ENCODE data around the gene ANXA6. TPM values are rescaled to one million over a fixed set of nuclear protein-coding genes. Genes with fewer than 3 reads are reported as not detected.

ANXA6 gene
- total RNA-seq, 2 donors from 2014 or later: 204 to 235 TPM

GRCh38 chr5:151125421-151125820, 32.2 kb downstream of the ANXA6 start:
- WGBS, 2 experiments (ENCODE audit: insufficient coverage in 1 of 2, insufficient read length in 1 of 2): 81 to 83% methylated on average over 7 of the region's 7 CpGs
- H3K4me3 Mint-ChIP-seq: no peak overlapping the region
- no peak overlapping the region for H3K27ac ChIP-seq (ENCODE audit: low read depth, low read length)
- H3K4me3 ChIP-seq (ENCODE audit: low read length): no peak overlapping the region
- no peaks in the 10 kb centered on the region for H3K27me3 ChIP-seq (ENCODE audit: control insufficient read depth, insufficient read depth, low read length, poor library complexity, severe bottlenecking)
- H3K4me1 Mint-ChIP-seq: peaks cover 4% of the 10 kb centered on the region
- TF ChIP-seq, protein P1, sequence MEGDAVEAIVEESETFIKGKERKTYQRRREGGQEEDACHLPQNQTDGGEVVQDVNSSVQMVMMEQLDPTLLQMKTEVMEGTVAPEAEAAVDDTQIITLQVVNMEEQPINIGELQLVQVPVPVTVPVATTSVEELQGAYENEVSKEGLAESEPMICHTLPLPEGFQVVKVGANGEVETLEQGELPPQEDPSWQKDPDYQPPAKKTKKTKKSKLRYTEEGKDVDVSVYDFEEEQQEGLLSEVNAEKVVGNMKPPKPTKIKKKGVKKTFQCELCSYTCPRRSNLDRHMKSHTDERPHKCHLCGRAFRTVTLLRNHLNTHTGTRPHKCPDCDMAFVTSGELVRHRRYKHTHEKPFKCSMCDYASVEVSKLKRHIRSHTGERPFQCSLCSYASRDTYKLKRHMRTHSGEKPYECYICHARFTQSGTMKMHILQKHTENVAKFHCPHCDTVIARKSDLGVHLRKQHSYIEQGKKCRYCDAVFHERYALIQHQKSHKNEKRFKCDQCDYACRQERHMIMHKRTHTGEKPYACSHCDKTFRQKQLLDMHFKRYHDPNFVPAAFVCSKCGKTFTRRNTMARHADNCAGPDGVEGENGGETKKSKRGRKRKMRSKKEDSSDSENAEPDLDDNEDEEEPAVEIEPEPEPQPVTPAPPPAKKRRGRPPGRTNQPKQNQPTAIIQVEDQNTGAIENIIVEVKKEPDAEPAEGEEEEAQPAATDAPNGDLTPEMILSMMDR (conservative IDR thresholded peaks at IDR 0.05): no peak
- H3K27ac Mint-ChIP-seq: no peak overlapping the region
- no peak overlapping the region for H3K9ac ChIP-seq (ENCODE audit: extremely low read depth, low read length, poor library complexity, severe bottlenecking)
- no peak for DNase-seq
- no peaks in the 10 kb centered on the region for H3K9me3 Mint-ChIP-seq
- H3K27me3 Mint-ChIP-seq (ENCODE audit: insufficient read depth): no peaks in the 10 kb centered on the region
- H3K36me3 Mint-ChIP-seq (ENCODE audit: low read depth): peaks cover 76% of the 10 kb centered on the region
- H3K9me3 ChIP-seq (ENCODE audit: control insufficient read depth, low read length): no peaks in the 10 kb centered on the region
- peaks cover 93% of the 10 kb centered on the region for H3K36me3 ChIP-seq (ENCODE audit: control insufficient read depth, insufficient read depth, low read length)
- H3K4me1 ChIP-seq (ENCODE audit: control insufficient read depth, insufficient read depth, low read length): no peaks in the 10 kb centered on the region

DNA sequence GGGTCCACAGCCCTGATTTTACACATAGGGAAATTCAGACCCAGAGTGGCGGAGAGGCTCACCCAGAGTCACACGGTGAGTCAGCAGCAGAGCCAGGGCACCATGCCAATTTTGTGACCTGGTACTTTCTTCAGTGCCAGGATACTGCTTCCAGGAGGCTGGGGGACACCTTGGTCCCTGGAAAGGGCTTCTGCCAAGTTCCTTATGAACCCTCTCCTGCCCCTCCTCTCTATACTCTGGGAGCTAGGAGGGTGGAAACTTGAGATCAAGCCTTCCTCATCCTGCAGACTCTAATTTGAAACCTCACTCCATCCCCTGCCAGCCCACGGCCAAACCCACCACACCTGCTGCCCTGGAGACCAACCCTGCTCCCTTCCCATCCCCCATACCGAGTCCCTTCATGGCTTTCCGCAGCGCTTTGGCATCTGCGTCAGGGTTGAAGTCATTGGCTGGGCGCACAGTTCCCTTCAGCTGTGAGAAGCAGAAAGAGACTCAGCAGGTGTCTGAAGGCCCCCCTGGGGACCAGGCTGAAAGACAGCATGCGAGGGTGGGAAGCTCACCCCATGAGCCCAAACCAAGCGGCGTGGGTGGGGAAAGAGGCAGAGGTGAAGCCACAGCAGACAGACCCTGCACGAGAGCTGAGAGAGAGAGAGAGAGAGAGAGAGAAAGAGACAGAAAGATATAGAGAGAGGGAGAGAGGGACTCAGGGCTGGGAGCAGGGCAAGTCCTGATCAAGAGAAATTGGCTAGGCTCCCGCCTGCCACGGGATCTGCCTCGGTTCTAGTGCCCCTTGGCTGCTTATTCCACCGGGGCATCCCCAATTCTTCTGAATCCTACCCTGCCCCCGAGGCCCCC, 33.5 kb downstream of the ANXA6 start:
- Mint-ChIP-seq H3K4me1 (peaks cover 4% of the 10 kb centered on the region), H3K9me3 (no peaks in the 10 kb centered on the region), H3K27me3 (ENCODE audit: insufficient read depth) (no peaks in the 10 kb centered on the region), H3K4me3 (no peak overlapping the region), H3K36me3 (ENCODE audit: low read depth) (peaks cover 82% of the 10 kb centered on the region), H3K27ac (no peak overlapping the region)
- H3K9ac ChIP-seq (ENCODE audit: extremely low read depth, low read length, poor library complexity, severe bottlenecking): no peak overlapping the region
- H3K9me3 ChIP-seq (ENCODE audit: control insufficient read depth, low read length): no peaks in the 10 kb centered on the region
- H3K36me3 ChIP-seq (ENCODE audit: control insufficient read depth, insufficient read depth, low read length): peaks cover 92% of the 10 kb centered on the region
- no peak overlapping the region for H3K27ac ChIP-seq (ENCODE audit: low read depth, low read length)
- no peak for DNase-seq
- H3K4me3 ChIP-seq (ENCODE audit: low read length): no peak overlapping the region
- H3K4me1 ChIP-seq (ENCODE audit: control insufficient read depth, insufficient read depth, low read length): no peaks in the 10 kb centered on the region
- WGBS, 2 experiments (ENCODE audit: insufficient coverage in 1 of 2, insufficient read length in 1 of 2): 83 to 87% methylated on average over 11 to 17 of the region's 17 CpGs
- no peaks in the 10 kb centered on the region for H3K27me3 ChIP-seq (ENCODE audit: control insufficient read depth, insufficient read depth, low read length, poor library complexity, severe bottlenecking)
- TF ChIP-seq, protein P1 (conservative IDR thresholded peaks at IDR 0.05): no peak

- DNase-seq: no peak
- H3K9ac ChIP-seq (ENCODE audit: extremely low read depth, low read length, poor library complexity, severe bottlenecking): no peak overlapping the region
- peaks cover 76% of the 10 kb centered on the region for H3K36me3 Mint-ChIP-seq (ENCODE audit: low read depth)
- H3K4me1 ChIP-seq (ENCODE audit: control insufficient read depth, insufficient read depth, low read length): no peaks in the 10 kb centered on the region
- H3K4me3 ChIP-seq (ENCODE audit: low read length): no peak overlapping the region
- H3K4me3 Mint-ChIP-seq: no peak overlapping the region
- TF ChIP-seq, protein P1 (conservative IDR thresholded peaks at IDR 0.05): no peak
- no peaks in the 10 kb centered on the region for H3K9me3 Mint-ChIP-seq
- no peaks in the 10 kb centered on the region for H3K27me3 Mint-ChIP-seq (ENCODE audit: insufficient read depth)
- WGBS, 2 experiments (ENCODE audit: insufficient coverage in 1 of 2, insufficient read length in 1 of 2): 95 to 96% methylated on average over 12 to 14 of the region's 14 CpGs
- no peak overlapping the region for H3K27ac ChIP-seq (ENCODE audit: low read depth, low read length)
- no peaks in the 10 kb centered on the region for H3K27me3 ChIP-seq (ENCODE audit: control insufficient read depth, insufficient read depth, low read length, poor library complexity, severe bottlenecking)
- H3K27ac Mint-ChIP-seq: no peak overlapping the region
- H3K4me1 Mint-ChIP-seq: peaks cover 4% of the 10 kb centered on the region
- H3K36me3 ChIP-seq (ENCODE audit: control insufficient read depth, insufficient read depth, low read length): peaks cover 91% of the 10 kb centered on the region
- no peaks in the 10 kb centered on the region for H3K9me3 ChIP-seq (ENCODE audit: control insufficient read depth, low read length)
These were observed 34.8 kb downstream of the ANXA6 start for GRCh38 chr5:151122828-151123227.

Measured in endodermal cell (in vitro differentiated cells).